Trophoblast cell (in vitro differentiated cells and primary cell): Measurements from ENCODE around the gene ANXA10.

Source experiments
- DNase-seq, 2 donors: peaks; one replicate each; pipeline ENCODE4 v3.0.0-alpha.2; 2016
- H2AFZ ChIP-seq: 2 replicates; pipeline ENCODE4 v1.6.1; 2013; ENCODE audit warnings: low read length, moderate library complexity, mild to moderate bottlenecking; ENCODE audit not compliant: insufficient read depth, poor library complexity
- H2AK5ac ChIP-seq: 2 replicates; pipeline ENCODE4 v1.6.1; 2013; ENCODE audit warnings: mild to moderate bottlenecking, low read length
- H2BK120ac ChIP-seq: 2 replicates; pipeline ENCODE4 v1.6.1; 2013; ENCODE audit warnings: low read length, mild to moderate bottlenecking, moderate library complexity; ENCODE audit not compliant: insufficient read depth, poor library complexity
- H2BK12ac ChIP-seq: 2 replicates; pipeline ENCODE4 v1.6.1; 2013; ENCODE audit warnings: mild to moderate bottlenecking, low read length, moderate library complexity
- H2BK5ac ChIP-seq: 2 replicates; pipeline ENCODE4 v1.6.1; 2013; ENCODE audit warnings: low read length, low read depth, moderate library complexity, mild to moderate bottlenecking; ENCODE audit not compliant: poor library complexity
- H3K14ac ChIP-seq: 2 replicates; pipeline ENCODE4 v1.6.1; 2013; ENCODE audit warnings: mild to moderate bottlenecking, low read length
- H3K18ac ChIP-seq: 2 replicates; pipeline ENCODE4 v1.6.1; 2013; ENCODE audit warnings: mild to moderate bottlenecking, low read length
- H3K23ac ChIP-seq: 2 replicates; pipeline ENCODE4 v1.6.1; 2013; ENCODE audit warnings: low read length
- H3K27ac ChIP-seq: 2 replicates; pipeline ENCODE4 v1.5.1; 2013; ENCODE audit warnings: low read depth, mild to moderate bottlenecking, inconsistent platforms, low read length, moderate library complexity
- H3K27me3 ChIP-seq: 2 replicates; pipeline ENCODE4 v1.6.1; 2013; ENCODE audit warnings: inconsistent platforms, mild to moderate bottlenecking, low read length, moderate library complexity; ENCODE audit not compliant: insufficient read depth
- H3K36me3 ChIP-seq, 2 experiments: 1 replicate in 1 of 2; 2 replicates in 1 of 2; pipeline ENCODE4 v1.6.1; 2013; ENCODE audit warnings: low read length in 2 of 2, mild to moderate bottlenecking in 2 of 2, moderate library complexity in 1 of 2; ENCODE audit not compliant: insufficient read depth in 2 of 2, control insufficient read depth in 1 of 2
- H3K4ac ChIP-seq: 2 replicates; pipeline ENCODE4 v1.6.1; 2013; ENCODE audit warnings: low read depth, mild to moderate bottlenecking, low read length, moderate library complexity
- H3K4me1 ChIP-seq, 2 experiments: 1 replicate in 1 of 2; 2 replicates in 1 of 2; pipeline ENCODE4 v1.6.1; 2013; ENCODE audit warnings: low read length in 2 of 2, mild to moderate bottlenecking in 2 of 2, moderate library complexity in 1 of 2; ENCODE audit not compliant: insufficient read depth in 2 of 2, control insufficient read depth in 1 of 2
- H3K4me2 ChIP-seq: 2 replicates; pipeline ENCODE4 v1.6.1; 2013; ENCODE audit warnings: inconsistent platforms, mild to moderate bottlenecking, low read length, moderate library complexity
- H3K4me3 ChIP-seq: 2 replicates; pipeline ENCODE4 v1.5.1; 2013; ENCODE audit warnings: mild to moderate bottlenecking, low read depth, low read length, inconsistent platforms
- H3K79me1 ChIP-seq: one replicate; pipeline ENCODE4 v1.6.1; 2013; ENCODE audit warnings: low read length
- H3K79me2 ChIP-seq: 2 replicates; pipeline ENCODE4 v1.6.1; 2013; ENCODE audit warnings: low read length, mild to moderate bottlenecking; ENCODE audit not compliant: control insufficient read depth, insufficient read depth, poor library complexity
- H3K9ac ChIP-seq: 2 replicates; pipeline ENCODE4 v1.6.1; 2013; ENCODE audit warnings: mild to moderate bottlenecking, low read length
- H3K9me3 ChIP-seq: 2 replicates; pipeline ENCODE4 v1.6.1; 2013; ENCODE audit warnings: low read depth, mild to moderate bottlenecking, control low read depth, inconsistent platforms, low read length; ENCODE audit not compliant: insufficient read depth
- H4K12ac ChIP-seq: 2 replicates; pipeline ENCODE4 v1.6.1; 2013; ENCODE audit warnings: low read depth, mild to moderate bottlenecking, low read length, moderate library complexity
- H4K8ac ChIP-seq: 2 replicates; pipeline ENCODE4 v1.6.1; 2013; ENCODE audit warnings: low read depth, mild to moderate bottlenecking, low read length, moderate library complexity
- H4K91ac ChIP-seq: one replicate; pipeline ENCODE4 v1.6.1; 2013; ENCODE audit warnings: low read depth, mild to moderate bottlenecking, low read length, moderate library complexity
- WGBS: extraction: QIAGEN DNeasy Blood & Tissue Kit; methylation state at CpG from one replicate; pipeline ENCODE4 v1.1.7; 2013; ENCODE audit warnings: missing lambda C conversion rate; ENCODE audit not compliant: insufficient read length, insufficient coverage; ENCODE audit errors: extremely low coverage; 5-methylcytosine and 5-hydroxymethylcytosine counted together

The ANXA10 gene

GRCh38 chr4:168082379-168082778, 10.0 kb upstream of the ANXA10 start:
- no peak overlapping the region for H3K27ac ChIP-seq
- H3K79me2 ChIP-seq: no peaks in the 10 kb centered on the region
- no CpG with 5 or more reads among the region's 5 CpGs for WGBS
- no peak for DNase-seq
- H2BK120ac ChIP-seq: no peak overlapping the region
- H3K4me1 ChIP-seq: no peaks in the 10 kb centered on the region
- no peak overlapping the region for H4K12ac ChIP-seq
- H2AK5ac ChIP-seq: no peak overlapping the region
- H3K27me3 ChIP-seq: no peaks in the 10 kb centered on the region
- H2BK5ac ChIP-seq: no peak overlapping the region
- H3K4me2 ChIP-seq: no peak overlapping the region
- H3K4ac ChIP-seq: no peak overlapping the region
- H3K36me3 ChIP-seq: no peaks in the 10 kb centered on the region
- H3K9me3 ChIP-seq: no peaks in the 10 kb centered on the region
- H2AFZ ChIP-seq: no peak overlapping the region
- no peak overlapping the region for H4K91ac ChIP-seq
- no peak overlapping the region for H3K14ac ChIP-seq
- H3K9ac ChIP-seq: no peak overlapping the region
- no peaks in the 10 kb centered on the region for H3K79me1 ChIP-seq
- H3K18ac ChIP-seq: no peak overlapping the region
- H2BK12ac ChIP-seq: no peak overlapping the region
- no peak overlapping the region for H3K23ac ChIP-seq
- no peak overlapping the region for H3K4me3 ChIP-seq
- no peak overlapping the region for H4K8ac ChIP-seq

GRCh38 chr4:168095776-168096406, 3.6 kb downstream of the ANXA10 start:
- Histone ChIP-seq H3K4me2 (no peak overlapping the region), H3K23ac (no peak overlapping the region), H2BK120ac (no peak overlapping the region), H3K27me3 (no peaks in the 10 kb centered on the region), H4K91ac (no peak overlapping the region), H3K18ac (no peak overlapping the region), H2BK12ac (no peak overlapping the region), H3K14ac (no peak overlapping the region), H3K4ac (no peak overlapping the region), H3K36me3 (no peaks in the 10 kb centered on the region), H3K27ac (no peak overlapping the region), H2AK5ac (no peak overlapping the region), H2BK5ac (no peak overlapping the region), H3K4me3 (no peak overlapping the region), H3K9me3 (no peaks in the 10 kb centered on the region), H4K8ac (no peak overlapping the region), H2AFZ (no peak overlapping the region), H4K12ac (no peak overlapping the region), H3K79me1 (no peaks in the 10 kb centered on the region), H3K4me1 (no peaks in the 10 kb centered on the region), H3K79me2 (no peaks in the 10 kb centered on the region), H3K9ac (no peak overlapping the region)
- no peak for DNase-seq
- WGBS: no CpG with 5 or more reads among the region's 2 CpGs

- H3K27ac ChIP-seq: no peak overlapping the region
- H3K36me3 ChIP-seq: no peaks in the 10 kb centered on the region
- no peak overlapping the region for H3K23ac ChIP-seq
- no peaks in the 10 kb centered on the region for H3K9me3 ChIP-seq
- H3K14ac ChIP-seq: no peak overlapping the region
- H3K18ac ChIP-seq: no peak overlapping the region
- no peak overlapping the region for H3K4me3 ChIP-seq
- H2AFZ ChIP-seq: no peak overlapping the region
- no peaks in the 10 kb centered on the region for H3K4me1 ChIP-seq
- DNase-seq: no peak
- no peak overlapping the region for H2BK120ac ChIP-seq
- H2AK5ac ChIP-seq: no peak overlapping the region
- no peaks in the 10 kb centered on the region for H3K27me3 ChIP-seq
- no peak overlapping the region for H3K9ac ChIP-seq
- H3K4ac ChIP-seq: no peak overlapping the region
- no peak overlapping the region for H2BK12ac ChIP-seq
- no peak overlapping the region for H2BK5ac ChIP-seq
- H3K79me1 ChIP-seq: no peaks in the 10 kb centered on the region
- no CpG with 5 or more reads among the region's 1 CpG for WGBS
- no peak overlapping the region for H4K91ac ChIP-seq
- no peak overlapping the region for H4K12ac ChIP-seq
- H3K4me2 ChIP-seq: no peak overlapping the region
- no peak overlapping the region for H4K8ac ChIP-seq
- H3K79me2 ChIP-seq: no peaks in the 10 kb centered on the region
Observed at GRCh38 chr4:168096407-168096784, 4.1 kb downstream of the ANXA10 start.

- 100% methylated on average over 1 of the region's 2 CpGs for WGBS
- no peaks in the 10 kb centered on the region for H3K36me3 ChIP-seq
- H3K79me1 ChIP-seq: no peaks in the 10 kb centered on the region
Observed at GRCh38 chr4:168097161-168097560, 4.8 kb downstream of the ANXA10 start.

More at GRCh38 chr4:168097161-168097560, 4.8 kb downstream of the ANXA10 start:
- Histone ChIP-seq H2BK120ac (no peak overlapping the region), H3K9ac (no peak overlapping the region), H3K4ac (no peak overlapping the region), H3K23ac (no peak overlapping the region), H3K27me3 (no peaks in the 10 kb centered on the region), H2AFZ (no peak overlapping the region), H2BK12ac (no peak overlapping the region), H3K18ac (no peak overlapping the region), H4K12ac (no peak overlapping the region), H3K27ac (no peak overlapping the region), H3K4me3 (no peak overlapping the region), H3K14ac (no peak overlapping the region), H3K4me1 (no peaks in the 10 kb centered on the region), H4K8ac (no peak overlapping the region), H2BK5ac (no peak overlapping the region), H4K91ac (no peak overlapping the region), H2AK5ac (no peak overlapping the region), H3K9me3 (no peaks in the 10 kb centered on the region), H3K79me2 (no peaks in the 10 kb centered on the region), H3K4me2 (no peak overlapping the region)
- no peak for DNase-seq
